Natural killer cell (primary cell): ENCODE data around the gene PLEKHA1. TPM values are rescaled to one million over a fixed set of nuclear protein-coding genes. Genes with fewer than 3 reads are reported as not detected.

Experiments used
- ATAC-seq, 3 donors: fragments of 150-1000 bp in 2 of 3; fragments of 200-7000 bp in 1 of 3; cut with Tn5 transposase; 1 replicate in 1 of 3; 2 replicates in 2 of 3; pipeline ENCODE4 v1.10.0; 2021; ENCODE audit warnings: mild to moderate bottlenecking in 2 of 3, moderate library complexity in 2 of 3
- DNase-seq, 2 donors: peaks; one replicate each; pipeline versions ENCODE4 v3.0.0 to v3.0.0-alpha.2; 2013 to 2021; ENCODE audit warnings: mixed read lengths in 1 of 2
- H3K27ac ChIP-seq: one replicate; pipeline ENCODE4 v1.5.1; 2013; ENCODE audit warnings: mild to moderate bottlenecking, low read length
- H3K27me3 ChIP-seq: one replicate; pipeline ENCODE4 v1.6.1; 2013; ENCODE audit warnings: low read length; ENCODE audit not compliant: control insufficient read depth, insufficient read depth
- H3K36me3 ChIP-seq: one replicate; pipeline ENCODE4 v1.6.1; 2013; ENCODE audit warnings: low read length; ENCODE audit not compliant: control insufficient read depth, insufficient read depth
- H3K4me1 ChIP-seq: one replicate; pipeline ENCODE4 v1.6.1; 2013; ENCODE audit warnings: low read length; ENCODE audit not compliant: control insufficient read depth, insufficient read depth
- H3K4me3 ChIP-seq: one replicate; pipeline ENCODE4 v1.5.1; 2013; ENCODE audit warnings: low read length
- H3K9me3 ChIP-seq: one replicate; pipeline ENCODE4 v1.6.1; 2013; ENCODE audit warnings: low read length; ENCODE audit not compliant: control insufficient read depth, insufficient read depth
- H3K27ac Mint-ChIP-seq, 2 donors: one replicate each; pipeline ENCODE4 v1.8.0; 2022; ENCODE audit warnings: mild to moderate bottlenecking in 2 of 2, mixed read lengths in 2 of 2, moderate library complexity in 1 of 2
- H3K27me3 Mint-ChIP-seq, 2 donors: one replicate each; pipeline ENCODE4 v1.8.0; 2022; ENCODE audit warnings: low read depth in 2 of 2, mixed read lengths in 2 of 2
- H3K36me3 Mint-ChIP-seq: one replicate; pipeline ENCODE4 v1.8.0; 2022; ENCODE audit warnings: mixed read lengths
- H3K4me1 Mint-ChIP-seq, 2 donors: one replicate each; pipeline ENCODE4 v1.8.0; 2022; ENCODE audit warnings: mixed read lengths in 2 of 2
- H3K4me3 Mint-ChIP-seq: one replicate; pipeline ENCODE4 v1.8.0; 2022; ENCODE audit warnings: mild to moderate bottlenecking, moderate library complexity, mixed read lengths
- H3K9me3 Mint-ChIP-seq, 2 donors: one replicate each; pipeline ENCODE4 v1.8.0; 2022; ENCODE audit warnings: mixed read lengths in 2 of 2
- WGBS: methylation state at CpG from one replicate; pipeline ENCODE4 v1.1.7; 2013; ENCODE audit warnings: missing lambda C conversion rate; ENCODE audit not compliant: insufficient coverage; 5-methylcytosine and 5-hydroxymethylcytosine counted together
- intact Hi-C: fragments of 100-400 bp; cut with micrococcal nuclease; formaldehyde crosslinking; loops from one replicate; pipeline ENCODE4 v1.14.2; 2022
- total RNA-seq, 4 donors: library from RNA; stranded (reverse); fragments of 120-200 nt in 1 of 4; gene quantifications; one replicate each; pipeline versions ENCODE4 v1.2.3 to v1.2.4, GENCODE V29; 2013 to 2022
- TF ChIP-seq, protein P1 (sequence below): fragments of 200-600 bp; IDR thresholded peaks from one replicate; pipeline ENCODE4 v1.8.0; 2022; ENCODE audit warnings: antibody characterized with exemption

PLEKHA1 gene
- total RNA-seq, 3 donors from 2014 or later (not counting 1 experiment from before 2014, with no cell fraction given) = 45.9 to 64.6 (median 56.1) TPM

DNA sequence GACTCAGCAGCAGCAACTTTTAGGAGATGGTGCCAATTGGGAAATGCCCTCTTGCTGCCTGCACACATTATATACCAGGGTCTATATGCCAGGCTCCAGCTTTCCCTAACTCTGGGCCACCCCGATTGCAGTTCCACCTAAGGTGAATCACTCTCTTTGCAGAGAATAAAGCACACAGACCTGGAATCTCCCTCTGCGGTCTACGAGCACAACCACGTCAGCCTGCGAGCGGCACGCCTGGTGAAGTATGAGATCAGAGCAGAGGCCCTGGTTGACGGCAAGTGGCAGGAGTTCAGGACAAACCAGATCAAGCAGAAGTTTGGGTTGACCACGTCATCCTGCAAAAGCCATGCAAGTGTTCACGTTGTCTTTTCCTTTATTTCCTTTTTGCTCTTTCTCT is 38.2 kb upstream of the PLEKHA1 start:
- Mint-ChIP-seq H3K4me3 (no peak overlapping the region), H3K27me3 (peaks cover 14 to 22% of the 10 kb centered on the region in 2 donors), H3K4me1 (no peaks in the 10 kb centered on the region), H3K36me3 (no peaks in the 10 kb centered on the region), H3K27ac (no peak overlapping the region), H3K9me3 (no peaks in the 10 kb centered on the region)
- H3K36me3 ChIP-seq = no peaks in the 10 kb centered on the region
- ATAC-seq = no peak
- no peaks in the 10 kb centered on the region for H3K9me3 ChIP-seq
- H3K27me3 ChIP-seq = no peaks in the 10 kb centered on the region
- intact Hi-C loops = no loop called here
- no peaks in the 10 kb centered on the region for H3K4me1 ChIP-seq
- H3K4me3 ChIP-seq = no peak overlapping the region
- TF ChIP-seq, protein P1, sequence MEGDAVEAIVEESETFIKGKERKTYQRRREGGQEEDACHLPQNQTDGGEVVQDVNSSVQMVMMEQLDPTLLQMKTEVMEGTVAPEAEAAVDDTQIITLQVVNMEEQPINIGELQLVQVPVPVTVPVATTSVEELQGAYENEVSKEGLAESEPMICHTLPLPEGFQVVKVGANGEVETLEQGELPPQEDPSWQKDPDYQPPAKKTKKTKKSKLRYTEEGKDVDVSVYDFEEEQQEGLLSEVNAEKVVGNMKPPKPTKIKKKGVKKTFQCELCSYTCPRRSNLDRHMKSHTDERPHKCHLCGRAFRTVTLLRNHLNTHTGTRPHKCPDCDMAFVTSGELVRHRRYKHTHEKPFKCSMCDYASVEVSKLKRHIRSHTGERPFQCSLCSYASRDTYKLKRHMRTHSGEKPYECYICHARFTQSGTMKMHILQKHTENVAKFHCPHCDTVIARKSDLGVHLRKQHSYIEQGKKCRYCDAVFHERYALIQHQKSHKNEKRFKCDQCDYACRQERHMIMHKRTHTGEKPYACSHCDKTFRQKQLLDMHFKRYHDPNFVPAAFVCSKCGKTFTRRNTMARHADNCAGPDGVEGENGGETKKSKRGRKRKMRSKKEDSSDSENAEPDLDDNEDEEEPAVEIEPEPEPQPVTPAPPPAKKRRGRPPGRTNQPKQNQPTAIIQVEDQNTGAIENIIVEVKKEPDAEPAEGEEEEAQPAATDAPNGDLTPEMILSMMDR = no peak
- H3K27ac ChIP-seq = no peak overlapping the region
- DNase-seq = no peak
- WGBS = 88% methylated on average over 10 of the region's 10 CpGs

DNA sequence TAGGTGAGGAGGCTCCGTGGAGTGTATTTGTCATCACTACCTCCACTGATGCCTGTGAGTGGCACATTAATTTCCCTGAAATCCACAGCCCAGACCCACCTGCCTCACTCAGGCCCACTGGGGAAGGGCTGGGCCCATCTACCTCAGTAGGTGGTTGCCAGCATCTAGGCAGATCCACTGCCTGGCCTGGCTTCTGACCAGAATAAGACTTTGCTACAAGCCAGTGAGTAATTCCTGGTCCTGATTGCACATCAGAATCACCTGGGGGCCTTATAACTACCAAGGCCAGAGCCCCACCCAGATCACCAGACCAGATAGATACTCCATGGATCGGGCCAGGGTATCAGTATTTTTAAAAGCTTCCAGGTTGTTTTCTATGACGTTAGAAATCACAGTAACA is 37.5 kb upstream of the PLEKHA1 start:
- intact Hi-C loops = no loop called here
- Histone ChIP-seq H3K27ac (no peak overlapping the region), H3K4me1 (no peaks in the 10 kb centered on the region), H3K9me3 (no peaks in the 10 kb centered on the region), H3K4me3 (no peak overlapping the region), H3K27me3 (no peaks in the 10 kb centered on the region), H3K36me3 (no peaks in the 10 kb centered on the region)
- no peaks in the 10 kb centered on the region for H3K4me1 Mint-ChIP-seq
- no peaks in the 10 kb centered on the region for H3K36me3 Mint-ChIP-seq
- DNase-seq = no peak
- ATAC-seq = no peak
- H3K4me3 Mint-ChIP-seq = no peak overlapping the region
- WGBS = 92% methylated on average over 3 of the region's 3 CpGs
- peaks cover 10 to 16% of the 10 kb centered on the region in 2 donors for H3K27me3 Mint-ChIP-seq
- no peaks in the 10 kb centered on the region for H3K9me3 Mint-ChIP-seq
- H3K27ac Mint-ChIP-seq = no peak overlapping the region
- TF ChIP-seq, protein P1 = no peak

DNA sequence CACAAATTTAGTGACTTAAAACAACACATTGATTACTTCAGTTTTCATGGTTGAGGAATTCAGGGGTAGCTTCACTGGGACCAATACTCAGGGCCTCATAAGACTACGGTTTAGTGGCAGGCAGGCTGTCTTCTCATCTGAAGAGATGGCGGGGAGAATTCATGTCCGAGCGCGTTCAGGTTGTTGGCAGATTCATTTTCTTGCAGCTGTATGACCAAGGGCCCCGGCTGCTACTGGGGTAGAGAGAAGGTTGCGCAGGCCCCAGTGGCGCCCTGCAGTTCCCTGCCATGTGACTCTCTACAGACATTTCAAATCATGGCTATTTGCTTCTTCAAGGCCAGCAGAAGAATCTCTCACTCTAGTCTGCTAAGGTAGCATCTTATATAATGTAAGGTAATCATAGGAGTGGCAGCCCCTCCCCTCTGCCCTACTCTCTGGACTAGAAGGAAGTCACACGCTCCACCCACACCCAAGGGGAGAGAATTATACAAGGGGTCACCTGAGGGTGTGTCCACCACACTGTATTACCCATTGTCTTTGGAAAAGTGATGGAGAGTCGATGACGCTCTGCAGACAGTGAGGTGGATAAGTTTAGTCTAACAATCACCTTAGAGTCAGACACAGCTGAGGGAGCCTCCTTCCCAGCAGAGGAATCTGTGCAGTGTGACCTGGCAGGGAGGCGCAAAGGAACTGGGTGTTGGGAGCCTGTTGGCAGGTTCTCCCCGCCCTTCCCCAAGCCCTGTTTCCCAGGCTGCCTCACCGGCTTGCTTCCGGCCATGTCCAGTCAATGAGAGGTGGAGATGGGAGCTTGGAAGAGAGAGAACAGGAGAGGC is 35.7 kb upstream of the PLEKHA1 start:
- Mint-ChIP-seq H3K27me3 (peaks cover 5 to 12% of the 10 kb centered on the region in 2 donors), H3K4me3 (no peak overlapping the region), H3K9me3 (no peaks in the 10 kb centered on the region), H3K4me1 (peaks cover 6 to 7% of the 10 kb centered on the region in 2 donors), H3K36me3 (no peaks in the 10 kb centered on the region), H3K27ac (no peak overlapping the region)
- ATAC-seq (no peak), DNase-seq (no peak)
- H3K27ac ChIP-seq = no peak overlapping the region
- intact Hi-C loops = no loop called here
- TF ChIP-seq, protein P1 = no peak
- 94% methylated on average over 14 of the region's 15 CpGs for WGBS
- H3K27me3 ChIP-seq = no peaks in the 10 kb centered on the region
- no peaks in the 10 kb centered on the region for H3K9me3 ChIP-seq
- no peaks in the 10 kb centered on the region for H3K4me1 ChIP-seq
- no peak overlapping the region for H3K4me3 ChIP-seq
- no peaks in the 10 kb centered on the region for H3K36me3 ChIP-seq
